Measurements from ENCODE around the gene APOL2.
"Not testable (repeated sequence)": the region's sequence is repeated elsewhere in the genome, so short reads cannot be mapped to it uniquely, and the experiment has no call there.

Gene APOL2

GRCh38 chr22:36201025-36201424 is 38.3 kb downstream of the APOL2 start:
- not testable (repeated sequence) for H3K4me3 ChIP-seq (ENCODE audit: low read depth, low read length)

- H3K4me3 ChIP-seq (ENCODE audit: low read depth, low read length) = no peak overlapping the region
These were observed 40.3 kb downstream of the APOL2 start for GRCh38 chr22:36199001-36199551.

- no peak overlapping the region for H3K4me3 ChIP-seq (ENCODE audit: low read depth, low read length)
These were observed 40.8 kb downstream of the APOL2 start for GRCh38 chr22:36198536-36198935.

- no peak overlapping the region for H3K4me3 ChIP-seq (ENCODE audit: low read depth, low read length)
These were observed 41.7 kb downstream of the APOL2 start for GRCh38 chr22:36197514-36198146.

GRCh38 chr22:36197065-36197440 is 42.3 kb downstream of the APOL2 start:
- H3K4me3 ChIP-seq (ENCODE audit: low read depth, low read length) = no peak overlapping the region

GRCh38 chr22:36196254-36197064 is 42.9 kb downstream of the APOL2 start:
- no peak overlapping the region for H3K4me3 ChIP-seq (ENCODE audit: low read depth, low read length)

GRCh38 chr22:36194971-36195370 is 44.4 kb downstream of the APOL2 start:
- no peak overlapping the region for H3K4me3 ChIP-seq (ENCODE audit: low read depth, low read length)

GRCh38 chr22:36194385-36194784 is 44.9 kb downstream of the APOL2 start:
- H3K4me3 ChIP-seq (ENCODE audit: low read depth, low read length) = no peak overlapping the region

- no peak overlapping the region for H3K4me3 ChIP-seq (ENCODE audit: low read depth, low read length)
These were observed 45.8 kb downstream of the APOL2 start for GRCh38 chr22:36193577-36193976.

GRCh38 chr22:36193171-36193570 is 46.2 kb downstream of the APOL2 start:
- no peak overlapping the region for H3K4me3 ChIP-seq (ENCODE audit: low read depth, low read length)

- no peak overlapping the region for H3K4me3 ChIP-seq (ENCODE audit: low read depth, low read length)
These were observed 46.8 kb downstream of the APOL2 start for GRCh38 chr22:36192542-36192941.

- no peak overlapping the region for H3K4me3 ChIP-seq (ENCODE audit: low read depth, low read length)
These were observed 48.1 kb downstream of the APOL2 start for GRCh38 chr22:36191106-36191836.

- H3K4me3 ChIP-seq (ENCODE audit: low read depth, low read length) = not testable (repeated sequence)
These were observed 51.5 kb downstream of the APOL2 start for GRCh38 chr22:36187862-36188261.

GRCh38 chr22:36185828-36186624 is 53.3 kb downstream of the APOL2 start:
- H3K4me3 ChIP-seq (ENCODE audit: low read depth, low read length) = no peak overlapping the region

- no peak overlapping the region for H3K4me3 ChIP-seq (ENCODE audit: low read depth, low read length)
These were observed 54.8 kb downstream of the APOL2 start for GRCh38 chr22:36184433-36185025.

- H3K4me3 ChIP-seq (ENCODE audit: low read depth, low read length) = no peak overlapping the region
These were observed 55.9 kb downstream of the APOL2 start for GRCh38 chr22:36183446-36183845.

GRCh38 chr22:36182857-36183256 is 56.5 kb downstream of the APOL2 start:
- no peak overlapping the region for H3K4me3 ChIP-seq (ENCODE audit: low read depth, low read length)

- no peak overlapping the region for H3K4me3 ChIP-seq (ENCODE audit: low read depth, low read length)
These were observed 57.3 kb downstream of the APOL2 start for GRCh38 chr22:36182056-36182455.

GRCh38 chr22:36180928-36181327 is 58.4 kb downstream of the APOL2 start:
- no peak overlapping the region for H3K4me3 ChIP-seq (ENCODE audit: low read depth, low read length)
